ENCODE data around the gene GPR68.
A peak's percentile ranks its signal among the peaks of the same experiment; 100 is the strongest.
"Not testable (repeated sequence)": the region's sequence is repeated elsewhere in the genome, so short reads cannot be mapped to it uniquely, and the experiment has no call there.

GPR68 gene

GRCh38 chr14:91269076-91269991 lies 24.8 kb upstream of the GPR68 start:
- TF ChIP-seq, protein P1, sequence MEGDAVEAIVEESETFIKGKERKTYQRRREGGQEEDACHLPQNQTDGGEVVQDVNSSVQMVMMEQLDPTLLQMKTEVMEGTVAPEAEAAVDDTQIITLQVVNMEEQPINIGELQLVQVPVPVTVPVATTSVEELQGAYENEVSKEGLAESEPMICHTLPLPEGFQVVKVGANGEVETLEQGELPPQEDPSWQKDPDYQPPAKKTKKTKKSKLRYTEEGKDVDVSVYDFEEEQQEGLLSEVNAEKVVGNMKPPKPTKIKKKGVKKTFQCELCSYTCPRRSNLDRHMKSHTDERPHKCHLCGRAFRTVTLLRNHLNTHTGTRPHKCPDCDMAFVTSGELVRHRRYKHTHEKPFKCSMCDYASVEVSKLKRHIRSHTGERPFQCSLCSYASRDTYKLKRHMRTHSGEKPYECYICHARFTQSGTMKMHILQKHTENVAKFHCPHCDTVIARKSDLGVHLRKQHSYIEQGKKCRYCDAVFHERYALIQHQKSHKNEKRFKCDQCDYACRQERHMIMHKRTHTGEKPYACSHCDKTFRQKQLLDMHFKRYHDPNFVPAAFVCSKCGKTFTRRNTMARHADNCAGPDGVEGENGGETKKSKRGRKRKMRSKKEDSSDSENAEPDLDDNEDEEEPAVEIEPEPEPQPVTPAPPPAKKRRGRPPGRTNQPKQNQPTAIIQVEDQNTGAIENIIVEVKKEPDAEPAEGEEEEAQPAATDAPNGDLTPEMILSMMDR (conservative IDR thresholded peaks at IDR 0.05; ENCODE audit: control insufficient read depth, insufficient read depth, low read depth, low read length) = no peak
- no peak overlapping the region for H3K4me3 ChIP-seq (ENCODE audit: control insufficient read depth, low read depth, low read length)
- DNase-seq (ENCODE audit: low read depth) = no peak

GRCh38 chr14:91267965-91268437 lies 23.5 kb upstream of the GPR68 start:
- TF ChIP-seq, protein P1 (conservative IDR thresholded peaks at IDR 0.05; ENCODE audit: control insufficient read depth, insufficient read depth, low read depth, low read length) = no peak
- H3K4me3 ChIP-seq (ENCODE audit: control insufficient read depth, low read depth, low read length) = no peak overlapping the region
- DNase-seq (ENCODE audit: low read depth) = no peak

GRCh38 chr14:91266276-91266675 lies 21.8 kb upstream of the GPR68 start:
- not testable (repeated sequence) for DNase-seq (ENCODE audit: low read depth); H3K4me3 ChIP-seq (ENCODE audit: control insufficient read depth, low read depth, low read length)

DNA sequence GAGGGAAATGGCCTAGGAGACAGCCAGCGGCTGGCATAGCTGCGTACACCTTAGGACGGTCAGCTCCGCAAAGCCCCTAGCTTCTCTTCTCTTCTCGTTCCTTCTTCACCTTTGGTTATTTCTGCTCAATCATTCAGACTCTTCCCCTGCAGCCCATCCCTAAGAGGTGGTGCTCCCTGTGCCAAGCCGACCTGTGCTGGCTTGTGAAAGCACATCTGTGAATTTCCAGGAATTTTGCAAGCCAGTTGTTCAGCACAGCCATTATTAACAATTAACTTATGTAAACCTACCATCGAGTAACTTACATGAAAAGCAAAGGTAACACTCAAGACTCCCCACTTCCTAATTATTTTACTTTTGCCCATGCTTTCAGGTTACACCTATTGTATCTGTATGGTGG lies 20.9 kb upstream of the GPR68 start:
- no peak for DNase-seq (ENCODE audit: low read depth)
- no peak overlapping the region for H3K4me3 ChIP-seq (ENCODE audit: control insufficient read depth, low read depth, low read length)
- TF ChIP-seq, protein P1 (conservative IDR thresholded peaks at IDR 0.05; ENCODE audit: control insufficient read depth, insufficient read depth, low read depth, low read length) = no peak

DNA sequence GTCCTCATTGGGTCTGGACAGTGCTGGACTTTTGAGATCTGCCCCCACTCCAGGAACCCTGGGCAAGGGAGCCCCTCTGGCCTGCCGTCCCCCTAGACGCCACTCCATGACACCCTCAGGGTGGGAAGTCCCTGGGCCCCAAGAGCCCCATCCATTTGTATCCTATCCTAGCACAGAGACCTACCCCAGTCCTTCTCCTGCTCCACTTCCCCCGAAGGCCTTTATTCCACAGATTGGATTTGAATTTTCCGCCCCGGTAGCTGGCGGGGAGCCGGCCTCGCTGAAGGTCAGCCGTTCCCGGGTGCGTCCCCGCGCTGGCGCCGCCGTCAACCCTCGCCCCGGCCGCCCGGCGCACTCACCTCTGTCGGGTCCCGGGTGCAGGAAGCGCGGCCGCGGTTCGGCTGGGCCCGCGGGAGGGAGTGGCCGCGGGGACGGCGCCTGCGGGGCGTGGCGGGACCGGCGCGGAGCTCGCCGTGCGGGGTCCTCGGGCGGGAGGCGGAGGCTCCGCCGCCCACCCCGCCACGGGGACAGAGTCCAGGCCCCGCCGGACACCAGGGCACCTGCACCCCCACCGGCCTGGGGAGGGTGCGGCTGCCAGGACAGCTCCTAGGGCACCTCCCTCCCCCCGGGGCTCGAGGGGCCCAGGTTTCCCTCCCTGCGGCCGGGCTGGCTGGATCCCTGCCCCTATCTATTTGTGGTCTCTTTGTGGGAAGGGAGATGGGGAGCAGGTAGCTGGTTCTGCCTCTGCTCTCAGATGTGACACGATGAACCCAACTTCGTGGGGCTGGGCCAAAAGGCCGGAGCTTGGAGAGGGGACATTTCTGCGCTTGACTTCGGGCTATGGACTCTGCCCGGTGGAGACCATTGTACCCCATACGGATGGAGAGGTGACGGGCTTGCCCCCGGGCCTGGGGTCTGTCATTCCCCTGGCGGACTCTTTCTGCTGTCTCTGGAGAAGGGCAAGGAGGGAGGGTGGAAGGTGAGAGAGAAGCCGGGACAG lies 19.9 kb upstream of the GPR68 start:
- TF ChIP-seq, protein P1 (conservative IDR thresholded peaks at IDR 0.05; ENCODE audit: control insufficient read depth, insufficient read depth, low read depth, low read length) = no peak
- no peak for DNase-seq (ENCODE audit: low read depth)
- peak overlapping the region; percentile 22 for H3K4me3 ChIP-seq (ENCODE audit: control insufficient read depth, low read depth, low read length)

GRCh38 chr14:91263329-91263728 lies 18.8 kb upstream of the GPR68 start:
- DNase-seq (ENCODE audit: low read depth) = no peak
- no peak overlapping the region for H3K4me3 ChIP-seq (ENCODE audit: control insufficient read depth, low read depth, low read length)
- TF ChIP-seq, protein P1 (conservative IDR thresholded peaks at IDR 0.05; ENCODE audit: control insufficient read depth, insufficient read depth, low read depth, low read length) = no peak
